ENCODE results near the gene NT5DC2.

The NT5DC2 gene

GRCh38 chr3:52513281-52513680 is 20.4 kb downstream of the NT5DC2 start:
- H3K9me3 ChIP-seq (replicated peaks; ENCODE audit: low read length), result no peaks in the 10 kb centered on the region
- no peak overlapping the region for H3K9ac ChIP-seq (ENCODE audit: low read depth, low read length)
- no peak overlapping the region for H3K4me3 ChIP-seq (ENCODE audit: low read length)
- H3K27me3 ChIP-seq (ENCODE audit: control insufficient read depth, insufficient read depth, low read length), result peaks cover 51% of the 10 kb centered on the region
- no peak overlapping the region for H3K4me2 ChIP-seq (ENCODE audit: low read length)
- no peaks in the 10 kb centered on the region for H3K36me3 ChIP-seq (ENCODE audit: insufficient read depth, low read length)
- H3K4me1 ChIP-seq (ENCODE audit: control insufficient read depth, insufficient read depth, low read length), result no peaks in the 10 kb centered on the region

- H3K4me3 ChIP-seq (ENCODE audit: low read length), result no peak overlapping the region
- no peaks in the 10 kb centered on the region for H3K9me3 ChIP-seq (replicated peaks; ENCODE audit: low read length)
- H3K4me1 ChIP-seq (ENCODE audit: control insufficient read depth, insufficient read depth, low read length), result peaks cover 2% of the 10 kb centered on the region
- H3K4me2 ChIP-seq (ENCODE audit: low read length), result no peak overlapping the region
- H3K9ac ChIP-seq (ENCODE audit: low read depth, low read length), result no peak overlapping the region
- no peaks in the 10 kb centered on the region for H3K36me3 ChIP-seq (ENCODE audit: insufficient read depth, low read length)
- H3K27me3 ChIP-seq (ENCODE audit: control insufficient read depth, insufficient read depth, low read length), result peaks cover 51% of the 10 kb centered on the region
Measured at GRCh38 chr3:52512727-52513126, 20.9 kb downstream of the NT5DC2 start.

- H3K36me3 ChIP-seq (ENCODE audit: insufficient read depth, low read length), result no peaks in the 10 kb centered on the region
- H3K4me3 ChIP-seq (ENCODE audit: low read length), result no peak overlapping the region
- peaks cover 8% of the 10 kb centered on the region for H3K4me1 ChIP-seq (ENCODE audit: control insufficient read depth, insufficient read depth, low read length)
- no peaks in the 10 kb centered on the region for H3K9me3 ChIP-seq (replicated peaks; ENCODE audit: low read length)
- no peak overlapping the region for H3K4me2 ChIP-seq (ENCODE audit: low read length)
- peaks cover 51% of the 10 kb centered on the region for H3K27me3 ChIP-seq (ENCODE audit: control insufficient read depth, insufficient read depth, low read length)
- H3K9ac ChIP-seq (ENCODE audit: low read depth, low read length), result no peak overlapping the region
Measured at GRCh38 chr3:52512105-52512504, 21.6 kb downstream of the NT5DC2 start.

- H3K36me3 ChIP-seq (ENCODE audit: insufficient read depth, low read length), result no peaks in the 10 kb centered on the region
- peaks cover 51% of the 10 kb centered on the region for H3K27me3 ChIP-seq (ENCODE audit: control insufficient read depth, insufficient read depth, low read length)
- no peak overlapping the region for H3K4me3 ChIP-seq (ENCODE audit: low read length)
Measured at GRCh38 chr3:52511509-52511908, 22.1 kb downstream of the NT5DC2 start.

GRCh38 chr3:52509753-52510328 is 23.8 kb downstream of the NT5DC2 start:
- Histone ChIP-seq H3K36me3 (ENCODE audit: insufficient read depth, low read length) (no peaks in the 10 kb centered on the region), H3K9me3 (replicated peaks; ENCODE audit: low read length) (no peaks in the 10 kb centered on the region), H3K4me1 (ENCODE audit: control insufficient read depth, insufficient read depth, low read length) (peaks cover 14% of the 10 kb centered on the region), H3K9ac (ENCODE audit: low read depth, low read length) (no peak overlapping the region), H3K4me2 (ENCODE audit: low read length) (no peak overlapping the region), H3K4me3 (ENCODE audit: low read length) (no peak overlapping the region), H3K27me3 (ENCODE audit: control insufficient read depth, insufficient read depth, low read length) (peaks cover 43% of the 10 kb centered on the region)

More at GRCh38 chr3:52511509-52511908, 22.1 kb downstream of the NT5DC2 start:
- Histone ChIP-seq H3K4me1 (ENCODE audit: control insufficient read depth, insufficient read depth, low read length) (peaks cover 14% of the 10 kb centered on the region), H3K9me3 (replicated peaks; ENCODE audit: low read length) (no peaks in the 10 kb centered on the region), H3K4me2 (ENCODE audit: low read length) (no peak overlapping the region), H3K9ac (ENCODE audit: low read depth, low read length) (no peak overlapping the region)

GRCh38 chr3:52507359-52507758 is 26.3 kb downstream of the NT5DC2 start:
- H3K27me3 ChIP-seq (ENCODE audit: control insufficient read depth, insufficient read depth, low read length), result peaks cover 32% of the 10 kb centered on the region
- H3K9me3 ChIP-seq (replicated peaks; ENCODE audit: low read length), result no peaks in the 10 kb centered on the region
- peaks cover 14% of the 10 kb centered on the region for H3K4me1 ChIP-seq (ENCODE audit: control insufficient read depth, insufficient read depth, low read length)
- H3K9ac ChIP-seq (ENCODE audit: low read depth, low read length), result no peak overlapping the region
- H3K4me2 ChIP-seq (ENCODE audit: low read length), result peak overlapping the region; percentile 54
- no peak overlapping the region for H3K4me3 ChIP-seq (ENCODE audit: low read length)
- no peaks in the 10 kb centered on the region for H3K36me3 ChIP-seq (ENCODE audit: insufficient read depth, low read length)

- H3K9ac ChIP-seq (ENCODE audit: low read depth, low read length), result no peak overlapping the region
- no peaks in the 10 kb centered on the region for H3K9me3 ChIP-seq (replicated peaks; ENCODE audit: low read length)
- H3K36me3 ChIP-seq (ENCODE audit: insufficient read depth, low read length), result no peaks in the 10 kb centered on the region
- H3K4me2 ChIP-seq (ENCODE audit: low read length), result no peak overlapping the region
- no peak overlapping the region for H3K4me3 ChIP-seq (ENCODE audit: low read length)
- H3K27me3 ChIP-seq (ENCODE audit: control insufficient read depth, insufficient read depth, low read length), result peaks cover 22% of the 10 kb centered on the region
- H3K4me1 ChIP-seq (ENCODE audit: control insufficient read depth, insufficient read depth, low read length), result peaks cover 14% of the 10 kb centered on the region
Measured at GRCh38 chr3:52506266-52506966, 27.2 kb downstream of the NT5DC2 start.

- H3K9ac ChIP-seq (ENCODE audit: low read depth, low read length), result no peak overlapping the region
- no peaks in the 10 kb centered on the region for H3K36me3 ChIP-seq (ENCODE audit: insufficient read depth, low read length)
- H3K4me2 ChIP-seq (ENCODE audit: low read length), result no peak overlapping the region
- no peaks in the 10 kb centered on the region for H3K9me3 ChIP-seq (replicated peaks; ENCODE audit: low read length)
- H3K27me3 ChIP-seq (ENCODE audit: control insufficient read depth, insufficient read depth, low read length), result peaks cover 9% of the 10 kb centered on the region
- H3K4me1 ChIP-seq (ENCODE audit: control insufficient read depth, insufficient read depth, low read length), result peaks cover 14% of the 10 kb centered on the region
- H3K4me3 ChIP-seq (ENCODE audit: low read length), result no peak overlapping the region
Measured at GRCh38 chr3:52504977-52505376, 28.7 kb downstream of the NT5DC2 start.

- Histone ChIP-seq H3K9ac (ENCODE audit: low read depth, low read length) (no peak overlapping the region), H3K4me3 (ENCODE audit: low read length) (no peak overlapping the region), H3K4me2 (ENCODE audit: low read length) (no peak overlapping the region), H3K4me1 (ENCODE audit: control insufficient read depth, insufficient read depth, low read length) (peaks cover 18% of the 10 kb centered on the region), H3K27me3 (ENCODE audit: control insufficient read depth, insufficient read depth, low read length) (peaks cover 5% of the 10 kb centered on the region), H3K9me3 (replicated peaks; ENCODE audit: low read length) (no peaks in the 10 kb centered on the region), H3K36me3 (ENCODE audit: insufficient read depth, low read length) (no peaks in the 10 kb centered on the region)
Measured at GRCh38 chr3:52503788-52504424, 29.8 kb downstream of the NT5DC2 start.

- Histone ChIP-seq H3K27me3 (ENCODE audit: control insufficient read depth, insufficient read depth, low read length) (peaks cover 5% of the 10 kb centered on the region), H3K4me2 (ENCODE audit: low read length) (no peak overlapping the region), H3K4me3 (ENCODE audit: low read length) (no peak overlapping the region), H3K4me1 (ENCODE audit: control insufficient read depth, insufficient read depth, low read length) (peaks cover 28% of the 10 kb centered on the region), H3K9me3 (replicated peaks; ENCODE audit: low read length) (no peaks in the 10 kb centered on the region), H3K9ac (ENCODE audit: low read depth, low read length) (no peak overlapping the region), H3K36me3 (ENCODE audit: insufficient read depth, low read length) (no peaks in the 10 kb centered on the region)
Measured at GRCh38 chr3:52502808-52503350, 30.8 kb downstream of the NT5DC2 start.

GRCh38 chr3:52502001-52502400 is 31.7 kb downstream of the NT5DC2 start:
- H3K27me3 ChIP-seq (ENCODE audit: control insufficient read depth, insufficient read depth, low read length), result peaks cover 5% of the 10 kb centered on the region
- peaks cover 23% of the 10 kb centered on the region for H3K4me1 ChIP-seq (ENCODE audit: control insufficient read depth, insufficient read depth, low read length)
- H3K36me3 ChIP-seq (ENCODE audit: insufficient read depth, low read length), result no peaks in the 10 kb centered on the region
- no peak overlapping the region for H3K4me3 ChIP-seq (ENCODE audit: low read length)
- H3K9me3 ChIP-seq (replicated peaks; ENCODE audit: low read length), result no peaks in the 10 kb centered on the region
- H3K9ac ChIP-seq (ENCODE audit: low read depth, low read length), result no peak overlapping the region
- no peak overlapping the region for H3K4me2 ChIP-seq (ENCODE audit: low read length)

Measured in skeletal muscle satellite cell (primary cell).